ENCODE results near the gene PLA2G4B.

The PLA2G4B gene

GRCh38 chr15:41822471-41822870, 16.2 kb upstream of the PLA2G4B start:
- no peak for DNase-seq (ENCODE audit: low read depth)
- H3K4me3 ChIP-seq (ENCODE audit: low read length): no peak overlapping the region
- TF ChIP-seq CTCF (conservative IDR thresholded peaks at IDR 0.05; ENCODE audit: low read depth, low read length): no peak

GRCh38 chr15:41822957-41823356, 15.7 kb upstream of the PLA2G4B start:
- H3K4me3 ChIP-seq (ENCODE audit: low read length): no peak overlapping the region
- TF ChIP-seq CTCF (conservative IDR thresholded peaks at IDR 0.05; ENCODE audit: low read depth, low read length): no peak
- DNase-seq (ENCODE audit: low read depth): no peak

- DNase-seq (ENCODE audit: low read depth): no peak
- no peak for TF ChIP-seq CTCF (conservative IDR thresholded peaks at IDR 0.05; ENCODE audit: low read depth, low read length)
- no peak overlapping the region for H3K4me3 ChIP-seq (ENCODE audit: low read length)
Measured at GRCh38 chr15:41823502-41823901, 15.1 kb upstream of the PLA2G4B start.

GRCh38 chr15:41824062-41824745, 14.4 kb upstream of the PLA2G4B start:
- no peak for DNase-seq (ENCODE audit: low read depth)
- no peak for TF ChIP-seq CTCF (conservative IDR thresholded peaks at IDR 0.05; ENCODE audit: low read depth, low read length)
- H3K4me3 ChIP-seq (ENCODE audit: low read length): no peak overlapping the region

GRCh38 chr15:41825145-41825544, 13.5 kb upstream of the PLA2G4B start:
- TF ChIP-seq CTCF (conservative IDR thresholded peaks at IDR 0.05; ENCODE audit: low read depth, low read length): no peak
- no peak overlapping the region for H3K4me3 ChIP-seq (ENCODE audit: low read length)
- no peak for DNase-seq (ENCODE audit: low read depth)

- DNase-seq (ENCODE audit: low read depth): no peak
- TF ChIP-seq CTCF (conservative IDR thresholded peaks at IDR 0.05; ENCODE audit: low read depth, low read length): peak; percentile 17
- no peak overlapping the region for H3K4me3 ChIP-seq (ENCODE audit: low read length)
Measured at GRCh38 chr15:41825572-41826535, 12.8 kb upstream of the PLA2G4B start.

Data from retinal pigment epithelial cell (primary cell).